ENCODE measurements around the gene FAM110C. TPM values are rescaled to one million over a fixed set of nuclear protein-coding genes. Genes with fewer than 3 reads are reported as not detected.
"Not testable (repeated sequence)": the region's sequence is repeated elsewhere in the genome, so short reads cannot be mapped to it uniquely, and the experiment has no call there.

The FAM110C gene
- polyA plus RNA-seq, 1 of the 3 experiments (the other 2 are of a cell fraction): not detected

GRCh38 chr2:18402-19271 is 27.7 kb downstream of the FAM110C start:
- H2AFZ ChIP-seq (ENCODE audit: low read depth): no peak overlapping the region
- TF ChIP-seq SMC3 (IDR thresholded peaks at IDR 0.05; ENCODE audit: low read depth, low read length) (peak; percentile 38), RCOR1 (IDR thresholded peaks at IDR 0.05; ENCODE audit: low read length) (no peak), CTCF (IDR thresholded peaks at IDR 0.05) (peak; percentile 65), RAD21 (IDR thresholded peaks at IDR 0.05; ENCODE audit: low read length) (peak; percentile 63), SIN3A (IDR thresholded peaks at IDR 0.05; ENCODE audit: borderline replicate concordance, low read depth, low read length) (no peak)
- ChIA-PET POLR2A (no interaction called here), CTCF (interaction anchor here (0.6 to 2.0 kb wide), 11 partner anchors 11 to 617 kb away, joined by 3 to 8 read pairs (median 3); no protein-coding TSS in a partner anchor)
- no peaks in the 10 kb centered on the region for H3K79me2 ChIP-seq (ENCODE audit: insufficient read depth)
- DNase-seq: peak; percentile 42
- WGBS (ENCODE audit: low lambda C conversion rate): 24% methylated on average over 14 of the region's 14 CpGs
- no peak overlapping the region for H3K9ac ChIP-seq
- no peaks in the 10 kb centered on the region for H4K20me1 ChIP-seq (ENCODE audit: insufficient read depth)
- H3K36me3 ChIP-seq (replicated peaks in 1 of 2; ENCODE audit: control insufficient read depth in 1 of 2, insufficient read depth in 2 of 2, low read length in 1 of 2): no peaks in the 10 kb centered on the region
- H3K27ac ChIP-seq (ENCODE audit: low read depth in 2 of 2, low read length in 1 of 2): no peak overlapping the region
- no peak overlapping the region for H3K4me3 ChIP-seq (ENCODE audit: low read depth in 2 of 2, low read length in 1 of 2)
- no peaks in the 10 kb centered on the region for H3K27me3 ChIP-seq (ENCODE audit: insufficient read depth)
- no peak overlapping the region for H3K4me2 ChIP-seq
- no peaks in the 10 kb centered on the region; a peak in 1 of 4 replicates for H3K4me1 ChIP-seq (ENCODE audit: control insufficient read depth in 1 of 2, insufficient read depth in 2 of 2, low read depth in 1 of 2, low read length in 1 of 2)
- H3K9me3 ChIP-seq: no peaks in the 10 kb centered on the region
- no peaks in the 10 kb centered on the region for H3K9me2 ChIP-seq
- H3F3A ChIP-seq (replicated peaks; ENCODE audit: insufficient read depth): no peaks in the 10 kb centered on the region

GRCh38 chr2:15916-16315 is 30.4 kb downstream of the FAM110C start:
- H3K4me3 ChIP-seq (ENCODE audit: low read depth in 2 of 2, low read length in 1 of 2); H3K36me3 ChIP-seq (replicated peaks in 1 of 2; ENCODE audit: control insufficient read depth in 1 of 2, insufficient read depth in 2 of 2, low read length in 1 of 2); H3K4me1 ChIP-seq (ENCODE audit: control insufficient read depth in 1 of 2, insufficient read depth in 2 of 2, low read depth in 1 of 2, low read length in 1 of 2); POLR2A ChIA-PET; H3K9ac ChIP-seq; H3K9me2 ChIP-seq; H3K9me3 ChIP-seq; H3K4me2 ChIP-seq; H3K27ac ChIP-seq (ENCODE audit: low read depth in 2 of 2, low read length in 1 of 2); H4K20me1 ChIP-seq (ENCODE audit: insufficient read depth); H3K79me2 ChIP-seq (ENCODE audit: insufficient read depth); H2AFZ ChIP-seq (ENCODE audit: low read depth); H3K27me3 ChIP-seq (ENCODE audit: insufficient read depth); H3F3A ChIP-seq (replicated peaks; ENCODE audit: insufficient read depth); DNase-seq: not testable (repeated sequence)
- CTCF ChIA-PET: interaction anchor here (1.9 kb wide), 1 partner anchor 274 kb away, joined by 10 read pairs; no protein-coding TSS in a partner anchor
- WGBS (ENCODE audit: low lambda C conversion rate): 34% methylated on average over 2 of the region's 2 CpGs

- CTCF ChIA-PET: interaction anchor here (0.9 kb wide), 1 partner anchor 12 kb away, joined by 4 read pairs; no protein-coding TSS in a partner anchor
- no peaks in the 10 kb centered on the region for H4K20me1 ChIP-seq (ENCODE audit: insufficient read depth)
- no peaks in the 10 kb centered on the region for H3K9me3 ChIP-seq
- no peak overlapping the region for H3K9ac ChIP-seq
- TF ChIP-seq CTCF (IDR thresholded peaks at IDR 0.05) (peak; percentile 56), EZH2phosphoT487 (IDR thresholded peaks at IDR 0.05; ENCODE audit: borderline replicate concordance, low read depth) (no peak)
- peak overlapping the region in 1 of 2 experiments; percentile 53; a peak in 1 of 4 replicates for H3K4me3 ChIP-seq (ENCODE audit: low read depth in 2 of 2, low read length in 1 of 2)
- no peaks in the 10 kb centered on the region for H3K36me3 ChIP-seq (replicated peaks in 1 of 2; ENCODE audit: control insufficient read depth in 1 of 2, insufficient read depth in 2 of 2, low read length in 1 of 2)
- no peak for DNase-seq
- WGBS (ENCODE audit: low lambda C conversion rate): 82% methylated on average over 39 of the region's 54 CpGs
- no peaks in the 10 kb centered on the region for H3K27me3 ChIP-seq (ENCODE audit: insufficient read depth)
- H3K79me2 ChIP-seq (ENCODE audit: insufficient read depth): no peaks in the 10 kb centered on the region
- H3K4me2 ChIP-seq: no peak overlapping the region
- H3F3A ChIP-seq (replicated peaks; ENCODE audit: insufficient read depth): no peaks in the 10 kb centered on the region
- H3K27ac ChIP-seq (ENCODE audit: low read depth in 2 of 2, low read length in 1 of 2): no peak overlapping the region
- H3K9me2 ChIP-seq: no peaks in the 10 kb centered on the region
- H2AFZ ChIP-seq (ENCODE audit: low read depth): no peak overlapping the region
- POLR2A ChIA-PET: no interaction called here
- H3K4me1 ChIP-seq (ENCODE audit: control insufficient read depth in 1 of 2, insufficient read depth in 2 of 2, low read depth in 1 of 2, low read length in 1 of 2): no peaks in the 10 kb centered on the region
These were observed 34.9 kb downstream of the FAM110C start for GRCh38 chr2:11248-11941.

All from SK-N-SH (cell line).